Measurements from ENCODE around the gene ARHGAP4. TPM values are rescaled to one million over a fixed set of nuclear protein-coding genes. Genes with fewer than 3 reads are reported as not detected.

ARHGAP4 gene
- total and polyA plus RNA-seq, 2 donors (not counting 3 experiments of a cell fraction or from before 2014, with no cell fraction given): 20.9 to 33.3 TPM

DNA sequence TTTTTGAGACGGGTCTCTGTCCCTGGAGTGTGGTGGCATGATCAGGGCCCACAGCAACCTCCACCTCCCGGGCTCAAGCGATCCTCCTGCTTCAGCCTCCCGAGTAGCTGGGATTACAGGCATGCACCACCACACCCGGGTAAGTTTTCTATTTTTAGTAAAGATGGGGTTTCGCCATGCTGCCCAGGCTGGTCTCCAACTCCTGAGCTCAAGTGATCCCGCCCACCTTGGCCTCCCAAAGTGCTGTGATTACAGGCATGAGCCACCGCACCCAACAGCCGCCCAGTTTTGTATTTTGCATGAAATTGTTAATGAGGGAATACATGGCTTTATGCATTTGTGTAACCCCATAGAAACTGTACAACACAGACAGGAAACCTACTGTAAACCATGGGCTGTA, 2.8 kb upstream of the ARHGAP4 start:
- peaks cover 42% of the 10 kb centered on the region for H3K4me1 ChIP-seq (ENCODE audit: control insufficient read depth, extremely low read depth, insufficient read depth, low read length)
- no peak overlapping the region for H2AFZ ChIP-seq (ENCODE audit: low read depth, low read length)
- no peaks in the 10 kb centered on the region for H3K9me1 ChIP-seq (replicated peaks; ENCODE audit: control insufficient read depth, extremely low read depth, insufficient read depth, low read length)
- ChIA-PET CTCF (interaction anchor here (9.0 kb wide), 1 partner anchor 20 kb away, joined by 253 read pairs; the partner anchor contains the start of gene RENBP), POLR2A (interaction anchor here (0.6 to 0.9 kb wide), 2 partner anchors 20 to 441 kb away, joined by 3 to 5 read pairs; no protein-coding TSS in a partner anchor)
- intact Hi-C loops (cut with micrococcal nuclease): loop anchor here (1.0 kb wide), 2 partner anchors 18 to 43 kb away; partner anchors contain the start of gene TMEM187
- dilution Hi-C loops (cut with MboI; ENCODE audit: extremely low pct_ligation_motif_present, low sequenced_read_pairs): no loop called here
- no peak overlapping the region for H3K9ac ChIP-seq (replicated peaks; ENCODE audit: extremely low read depth, insufficient read depth, low read length)
- H4K20me1 ChIP-seq (replicated peaks; ENCODE audit: control insufficient read depth, extremely low read depth, insufficient read depth, low read length): no peaks in the 10 kb centered on the region
- peak overlapping the region; percentile 32 for H3K27ac ChIP-seq (ENCODE audit: insufficient read depth, low read depth, low read length)
- DNase-seq (ENCODE audit: low read depth, low spot score) (no peak), FAIRE-seq (no peak)
- no peak overlapping the region for H3K4me3 ChIP-seq (replicated peaks in 1 of 3; ENCODE audit: insufficient read depth in 1 of 3, low read depth in 1 of 3, low read length in 3 of 3)
- H3K27me3 ChIP-seq (ENCODE audit: control insufficient read depth in 2 of 2, insufficient read depth in 2 of 2, low read length in 2 of 2): no peaks in the 10 kb centered on the region
- peaks cover 0 to 14% of the 10 kb centered on the region in 2 experiments for H3K36me3 ChIP-seq (ENCODE audit: control insufficient read depth in 2 of 2, extremely low read depth in 1 of 2, insufficient read depth in 2 of 2, low read length in 2 of 2)
- TF ChIP-seq POLR2A (IDR thresholded peaks at IDR 0.05; ENCODE audit: low read depth, low read length): no peak
- TF ChIP-seq JUN (IDR thresholded peaks at IDR 0.05; ENCODE audit: borderline replicate concordance, insufficient read depth, insufficient read length, low read depth): no peak
- TF ChIP-seq, protein P1, sequence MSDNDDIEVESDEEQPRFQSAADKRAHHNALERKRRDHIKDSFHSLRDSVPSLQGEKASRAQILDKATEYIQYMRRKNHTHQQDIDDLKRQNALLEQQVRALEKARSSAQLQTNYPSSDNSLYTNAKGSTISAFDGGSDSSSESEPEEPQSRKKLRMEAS (IDR thresholded peaks at IDR 0.05; ENCODE audit: insufficient read depth, insufficient read length): no peak
- no peak for TF ChIP-seq FOS (IDR thresholded peaks at IDR 0.05; ENCODE audit: borderline replicate concordance, insufficient read depth, low read length)
- TF ChIP-seq GATA2 (IDR thresholded peaks at IDR 0.05; ENCODE audit: insufficient read depth, insufficient read length, low read depth, low read length): no peak
- no peak for TF ChIP-seq MYC (IDR thresholded peaks at IDR 0.05; ENCODE audit: low read depth, low read length)
- no peak for TF ChIP-seq POLR2AphosphoS5 (IDR thresholded peaks at IDR 0.05; ENCODE audit: insufficient read depth, low read depth, low read length)
- TF ChIP-seq, protein P2, sequence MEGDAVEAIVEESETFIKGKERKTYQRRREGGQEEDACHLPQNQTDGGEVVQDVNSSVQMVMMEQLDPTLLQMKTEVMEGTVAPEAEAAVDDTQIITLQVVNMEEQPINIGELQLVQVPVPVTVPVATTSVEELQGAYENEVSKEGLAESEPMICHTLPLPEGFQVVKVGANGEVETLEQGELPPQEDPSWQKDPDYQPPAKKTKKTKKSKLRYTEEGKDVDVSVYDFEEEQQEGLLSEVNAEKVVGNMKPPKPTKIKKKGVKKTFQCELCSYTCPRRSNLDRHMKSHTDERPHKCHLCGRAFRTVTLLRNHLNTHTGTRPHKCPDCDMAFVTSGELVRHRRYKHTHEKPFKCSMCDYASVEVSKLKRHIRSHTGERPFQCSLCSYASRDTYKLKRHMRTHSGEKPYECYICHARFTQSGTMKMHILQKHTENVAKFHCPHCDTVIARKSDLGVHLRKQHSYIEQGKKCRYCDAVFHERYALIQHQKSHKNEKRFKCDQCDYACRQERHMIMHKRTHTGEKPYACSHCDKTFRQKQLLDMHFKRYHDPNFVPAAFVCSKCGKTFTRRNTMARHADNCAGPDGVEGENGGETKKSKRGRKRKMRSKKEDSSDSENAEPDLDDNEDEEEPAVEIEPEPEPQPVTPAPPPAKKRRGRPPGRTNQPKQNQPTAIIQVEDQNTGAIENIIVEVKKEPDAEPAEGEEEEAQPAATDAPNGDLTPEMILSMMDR (IDR thresholded peaks at IDR 0.05; ENCODE audit: extremely low read depth in 1 of 2, insufficient read depth in 1 of 2, low read depth in 1 of 2, low read length in 2 of 2): no peak
- TF ChIP-seq EZH2 (IDR thresholded peaks at IDR 0.05; ENCODE audit: borderline replicate concordance, low read depth, low read length, severe bottlenecking): no peak
- H3K9me3 ChIP-seq (replicated peaks; ENCODE audit: control insufficient read depth, insufficient read depth, low read length): no peaks in the 10 kb centered on the region
- BruUV-seq (replicated peaks): no TSS peak
- H3K4me2 ChIP-seq (ENCODE audit: insufficient read depth, low read length): no peak overlapping the region
- peaks cover 23% of the 10 kb centered on the region for H3K79me2 ChIP-seq (ENCODE audit: control insufficient read depth, insufficient read depth, low read length)

Measured in endothelial cell of umbilical vein (primary cell).